Esophagus squamous epithelium (tissue), 5 donors: ENCODE results near the gene MEN1. TPM values are rescaled to one million over a fixed set of nuclear protein-coding genes. Genes with fewer than 3 reads are reported as not detected.

ENCODE experiments used
- DNase-seq: peaks from one replicate; lab custom pipeline; 2025; lab: John Stamatoyannopoulos, UW
- H3K27ac ChIP-seq, 4 donors: fragments of 200-600 bp; sonication (generic); one replicate each; pipeline ENCODE4 v1.5.1; 2016 to 2019; ENCODE audit warnings: mild to moderate bottlenecking in 1 of 4
- H3K27me3 ChIP-seq, 4 donors: fragments of 200-600 bp; sonication (generic); 1 replicate in 3 of 4; 2 replicates in 1 of 4; pipeline versions ENCODE4 v1.5.1 to v1.6.0; 2017 to 2021; ENCODE audit warnings: antibody characterized with exemption in 1 of 4
- H3K36me3 ChIP-seq, 3 donors: fragments of 200-600 bp; sonication (generic); one replicate each; pipeline ENCODE4 v1.5.1; 2016 to 2019
- H3K4me1 ChIP-seq, 3 donors: fragments of 200-600 bp; sonication (generic); one replicate each; pipeline ENCODE4 v1.5.1; 2017 to 2019
- H3K4me3 ChIP-seq, 4 donors: fragments of 200-600 bp; sonication (generic); 1 replicate in 3 of 4; 2 replicates in 1 of 4; pipeline ENCODE4 v1.5.1; 2016 to 2019; ENCODE audit warnings: mild to moderate bottlenecking in 2 of 4, moderate library complexity in 1 of 4
- H3K9me3 ChIP-seq, 3 donors: fragments of 200-600 bp; sonication (generic); one replicate each; pipeline ENCODE4 v1.5.1; 2016 to 2019
- CTCF ChIP-seq, 6 experiments: fragments of 450-650 bp in 4 of 6; fragments of 200-600 bp in 2 of 6; sonication (generic) in 2 of 6; IDR thresholded peaks; one replicate each; pipeline ENCODE4 v1.5.1; 2016 to 2019; ENCODE audit warnings: antibody characterized with exemption in 6 of 6, mild to moderate bottlenecking in 4 of 6, moderate library complexity in 4 of 6
- POLR2A ChIP-seq, 4 donors: fragments of 450-650 bp; IDR thresholded peaks; one replicate each; pipeline ENCODE4 v1.6.1; 2017; ENCODE audit warnings: antibody characterized with exemption in 4 of 4, mild to moderate bottlenecking in 4 of 4, moderate library complexity in 3 of 4
- WGBS, 2 donors: methylation state at CpG; one replicate each; pipeline ENCODE4 v1.1.5; 2018; 5-methylcytosine and 5-hydroxymethylcytosine counted together
- intact Hi-C: fragments of 100-400 bp; cut with DNase I; formaldehyde crosslinking; loops from one replicate; pipeline ENCODE4 v1.15.0; 2022
- total RNA-seq, 4 donors: library from RNA; depleted of rRNA; stranded (reverse); fragments of >200 nt; gene quantifications; one replicate each; pipeline ENCODE4 v1.1.0, GENCODE V29; 2016
- donor health status: DM: yes; HTN: yes; CAD: no.

MEN1 gene
- total RNA-seq, 4 donors from 2014 or later = 14.9 to 23.3 (median 17.0) TPM

GRCh38 chr11:64804346-64805210 lies 5.8 kb downstream of the MEN1 start:
- WGBS, 2 donors = 86 to 93% methylated on average over 6 to 9 of the region's 41 CpGs
- H3K27ac ChIP-seq = peak overlapping the region in 3 of 4 donors; percentile 86 to 92 (median 91)
- TF ChIP-seq POLR2A (IDR thresholded peaks at IDR 0.05) (no peak), CTCF (IDR thresholded peaks at IDR 0.05) (no peak)
- H3K4me3 ChIP-seq = no peak overlapping the region
- H3K9me3 ChIP-seq = no peaks in the 10 kb centered on the region
- intact Hi-C loops = no loop called here
- peaks cover 5 to 44% (median 8%) of the 10 kb centered on the region in 3 donors for H3K36me3 ChIP-seq
- peaks cover 27 to 60% (median 27%) of the 10 kb centered on the region in 3 donors for H3K4me1 ChIP-seq
- DNase-seq = no peak
- no peaks in the 10 kb centered on the region for H3K27me3 ChIP-seq

GRCh38 chr11:64803846-64804345 lies 6.5 kb downstream of the MEN1 start:
- H3K9me3 ChIP-seq = no peaks in the 10 kb centered on the region
- intact Hi-C loops = no loop called here
- H3K27ac ChIP-seq = peak overlapping the region; percentile 68 to 92 (median 88)
- WGBS, 2 donors = 26 to 39% methylated on average over 9 to 12 of the region's 15 CpGs
- H3K4me1 ChIP-seq = peaks cover 21 to 53% (median 24%) of the 10 kb centered on the region in 3 donors
- H3K36me3 ChIP-seq = peaks cover 5 to 44% (median 8%) of the 10 kb centered on the region in 3 donors
- no peak for TF ChIP-seq CTCF (IDR thresholded peaks at IDR 0.05)
- no peak for DNase-seq
- peak overlapping the region; percentile 39 to 78 (median 60) for H3K4me3 ChIP-seq
- no peaks in the 10 kb centered on the region for H3K27me3 ChIP-seq

GRCh38 chr11:64803158-64803845 lies 7.0 kb downstream of the MEN1 start, which contains the start of gene MAP4K2:
TSS of gene MAP4K2 (minus strand) at chr11:64803214. CDS start at chr11:64803149, 65 bp downstream.
- H3K4me1 ChIP-seq = peaks cover 21 to 47% (median 24%) of the 10 kb centered on the region in 3 donors
- H3K27ac ChIP-seq = peak within 1 kb of the TSS; percentile 68 to 92 (median 88)
- DNase-seq = no peak
- peak within 1 kb of the TSS; percentile 39 to 78 (median 60) for H3K4me3 ChIP-seq
- H3K9me3 ChIP-seq = no peaks in the 10 kb centered on the region
- H3K36me3 ChIP-seq = peaks cover 5 to 43% (median 8%) of the 10 kb centered on the region in 3 donors
- 0% methylated on average over 6 to 9 of the region's 58 CpGs for WGBS, 2 donors
- TF ChIP-seq CTCF (IDR thresholded peaks at IDR 0.05) = peak in 1 of 6 experiments; percentile 9
- TF ChIP-seq POLR2A (IDR thresholded peaks at IDR 0.05) = peak in 1 of 4 donors; percentile 9
- H3K27me3 ChIP-seq = no peaks in the 10 kb centered on the region
- intact Hi-C loops = no loop called here

GRCh38 chr11:64802370-64803157 lies 7.8 kb downstream of the MEN1 start:
- DNase-seq = no peak
- Histone ChIP-seq H3K36me3 (peaks cover 5 to 41% (median 8%) of the 10 kb centered on the region in 3 donors), H3K9me3 (no peaks in the 10 kb centered on the region), H3K4me1 (peaks cover 21 to 40% (median 24%) of the 10 kb centered on the region in 3 donors), H3K4me3 (peak overlapping the region; percentile 39 to 78 (median 60)), H3K27me3 (no peaks in the 10 kb centered on the region), H3K27ac (peak overlapping the region; percentile 56 to 92 (median 82))
- intact Hi-C loops = no loop called here
- TF ChIP-seq POLR2A (IDR thresholded peaks at IDR 0.05) (peak in 1 of 4 donors; percentile 16), CTCF (IDR thresholded peaks at IDR 0.05) (no peak)
- 33% methylated on average over 4 of the region's 54 CpGs; no CpG with 5 or more reads in 1 of the 2 donors for WGBS, 2 donors
